CD4-positive, alpha-beta T cell treated with Interleukin-4 for 1 hour (primary cell): Measurements from ENCODE around the gene CCL24.
A peak's percentile ranks its signal among the peaks of the same experiment; 100 is the strongest.
"Not testable (repeated sequence)": the region's sequence is repeated elsewhere in the genome, so short reads cannot be mapped to it uniquely, and the experiment has no call there.

Experiments used
- DNase-seq, 2 donors: peaks; one replicate each; pipeline ENCODE4 v3.0.0-alpha.2; 2020 to 2022

CCL24 gene

DNA sequence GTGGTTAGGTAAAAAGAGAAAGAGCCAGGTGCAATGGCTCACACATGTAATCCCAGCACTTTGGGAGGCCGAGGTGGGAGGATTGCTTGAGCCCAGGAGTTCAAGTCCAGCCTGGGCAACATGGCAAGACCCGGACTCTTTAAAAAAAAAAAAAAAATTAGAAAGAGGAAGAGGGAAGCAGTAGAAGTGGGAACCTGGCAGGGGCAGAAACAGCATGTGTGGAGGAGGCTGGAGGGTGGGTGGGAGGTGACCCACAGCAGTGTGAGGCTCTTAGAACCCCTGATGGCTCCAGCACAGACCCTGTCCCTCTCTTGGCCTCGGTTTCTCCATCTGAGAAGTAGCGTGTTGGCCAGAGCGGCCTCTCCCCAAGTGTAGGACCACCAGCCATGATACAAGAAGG, 4.9 kb upstream of the CCL24 start:
- DNase-seq, result no peak

DNA sequence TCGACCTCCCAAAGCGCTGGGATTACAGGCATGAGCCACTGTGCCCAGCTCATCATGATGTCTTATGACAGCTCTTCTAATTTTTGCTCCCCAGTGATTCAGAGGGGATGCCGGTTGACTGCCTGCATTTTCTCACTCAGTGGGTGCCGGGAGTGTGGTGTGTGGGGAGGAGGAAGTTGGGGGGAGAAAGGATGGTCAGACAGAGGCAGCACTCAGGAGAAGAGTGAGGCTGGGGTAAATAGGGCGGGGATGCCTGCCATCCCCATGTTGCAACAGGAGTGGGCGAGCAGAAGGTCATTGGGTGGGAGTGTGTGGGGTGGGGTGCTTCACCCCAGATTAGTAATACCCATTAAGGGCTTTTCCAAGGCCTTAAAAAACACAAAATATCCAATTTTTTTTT, 3.5 kb upstream of the CCL24 start:
- no peak for DNase-seq

DNA sequence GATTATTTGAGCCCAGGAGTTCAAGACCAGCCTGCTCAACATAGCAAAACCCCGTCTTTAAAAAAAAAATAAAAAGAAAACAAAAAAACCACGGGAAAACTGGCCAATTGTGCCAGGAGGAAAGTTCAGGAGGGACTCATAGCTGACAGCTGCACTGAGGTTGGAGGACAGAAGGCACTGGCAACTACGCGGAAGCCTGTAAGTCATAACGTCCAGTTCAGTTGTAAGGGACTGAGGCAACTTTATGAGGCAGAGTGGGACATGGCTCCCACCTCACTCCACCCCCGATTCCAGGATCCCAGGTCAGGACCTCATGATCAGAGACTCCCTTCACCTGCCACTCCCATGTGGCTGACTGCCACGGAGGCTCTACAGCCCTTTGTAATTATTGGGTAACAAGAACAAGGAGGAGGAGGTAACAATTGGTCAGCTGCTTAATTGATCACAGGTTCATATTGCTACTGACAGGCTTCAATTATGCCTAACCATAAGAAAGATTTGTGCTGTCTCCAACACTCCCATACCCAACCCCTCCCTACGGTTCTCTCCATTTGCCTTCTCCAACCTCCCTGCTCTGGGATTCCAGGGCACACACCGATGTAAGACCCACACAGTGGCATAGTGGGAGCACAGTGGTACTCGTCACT, 1.9 kb upstream of the CCL24 start:
- DNase-seq, result no peak

DNA sequence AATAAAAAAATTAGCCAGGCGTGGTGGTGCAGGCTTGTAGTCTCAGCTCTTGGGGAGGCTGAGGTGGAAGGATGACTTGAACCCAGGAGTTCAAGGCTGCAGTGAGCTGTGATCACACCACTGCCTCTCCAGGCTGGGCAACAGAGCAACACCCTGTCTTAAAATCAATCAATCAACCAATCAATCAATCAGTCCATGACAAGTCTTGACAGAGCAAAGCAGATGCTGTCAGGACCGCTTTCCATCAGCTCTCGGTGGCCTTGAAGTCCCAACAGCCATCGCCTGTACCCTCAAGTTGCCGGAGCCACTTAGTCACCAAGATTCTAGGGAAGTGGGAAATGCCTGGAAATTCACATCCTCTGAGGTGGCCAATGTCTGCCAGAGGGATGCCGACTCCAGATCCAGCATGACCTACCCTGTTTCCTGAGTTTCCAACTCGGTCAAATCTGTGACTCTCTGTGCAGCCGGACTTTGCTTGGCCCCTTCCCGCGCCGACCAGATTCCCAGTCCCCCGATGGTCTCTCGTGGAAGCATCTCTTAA, 871 bp upstream of the CCL24 start:
- DNase-seq, result no peak

DNA sequence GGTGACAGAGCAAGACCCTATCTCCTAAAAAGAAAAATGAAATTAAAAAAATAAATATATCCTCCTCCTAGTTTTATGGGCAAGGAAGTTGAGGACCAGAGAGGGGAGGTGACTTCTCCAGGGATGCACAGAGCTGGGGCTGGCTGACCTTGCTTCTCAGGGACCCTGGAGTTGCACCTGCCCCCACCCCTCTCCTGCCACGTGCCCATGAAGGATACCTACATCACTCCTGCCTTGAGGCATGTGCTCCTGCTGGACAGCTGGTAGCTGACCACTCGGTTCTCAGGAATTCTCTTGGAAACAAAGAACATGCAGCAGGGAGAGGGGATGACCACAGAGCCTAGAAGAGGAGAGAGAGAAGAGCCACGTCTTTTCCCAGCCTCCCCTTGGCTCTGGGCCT, 522 bp downstream of the CCL24 start:
- no peak for DNase-seq

DNA sequence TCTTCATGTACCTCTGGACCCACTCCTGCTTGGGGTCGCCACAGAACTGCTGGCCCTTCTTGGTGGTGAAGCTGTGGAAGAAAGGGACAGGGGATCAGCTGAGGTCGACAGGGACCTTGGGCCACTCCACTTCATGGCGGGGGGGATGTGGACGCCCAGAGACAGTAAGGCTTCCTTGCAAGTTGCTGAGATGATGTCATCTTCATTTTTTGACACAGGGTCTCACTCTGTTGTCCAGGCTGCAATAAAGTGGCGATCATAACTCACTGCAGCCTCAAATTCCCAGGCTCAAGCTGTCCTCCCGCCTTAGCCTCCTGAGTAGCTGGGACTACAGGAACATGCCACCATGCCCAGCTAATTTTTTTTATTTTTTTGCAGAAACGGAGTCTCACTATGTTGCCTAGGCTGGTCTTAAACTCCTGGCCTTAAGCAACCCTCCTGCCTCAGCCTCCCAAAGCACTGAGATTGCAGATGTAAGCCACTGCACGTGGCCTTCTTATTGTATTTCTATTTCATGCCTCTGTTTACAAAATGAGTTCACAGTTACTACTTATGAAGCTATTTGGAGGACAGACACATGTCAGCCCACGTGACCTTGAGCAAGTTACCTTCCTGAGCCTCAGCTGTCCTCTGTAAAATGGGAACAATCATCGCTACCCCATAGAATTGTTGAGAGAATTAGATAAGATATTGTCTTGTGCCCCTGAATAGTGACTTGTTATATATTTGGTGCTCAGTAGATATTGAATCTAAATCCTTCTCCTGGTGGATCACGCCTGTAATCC, 1.5 kb downstream of the CCL24 start:
- DNase-seq, result no peak

DNA sequence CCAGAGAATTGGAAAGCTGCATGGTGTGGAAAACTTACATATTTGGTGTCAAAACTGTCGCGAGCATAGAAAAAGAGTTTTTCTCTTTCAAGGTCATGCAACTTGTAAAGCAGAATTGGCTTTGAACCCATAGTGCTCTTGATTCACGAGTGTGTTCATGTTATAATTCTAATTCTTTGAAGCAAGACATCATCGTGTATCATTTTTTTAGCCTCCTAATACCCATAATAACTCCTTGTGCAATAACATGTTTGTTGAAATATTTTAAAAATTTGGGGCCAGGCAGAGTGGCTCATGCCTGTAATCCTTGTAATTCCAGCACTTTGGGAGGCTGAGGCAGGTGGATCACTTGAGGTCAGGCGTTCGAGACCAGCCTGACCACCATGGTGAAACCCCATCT, 4.2 kb downstream of the CCL24 start:
- no peak for DNase-seq

DNA sequence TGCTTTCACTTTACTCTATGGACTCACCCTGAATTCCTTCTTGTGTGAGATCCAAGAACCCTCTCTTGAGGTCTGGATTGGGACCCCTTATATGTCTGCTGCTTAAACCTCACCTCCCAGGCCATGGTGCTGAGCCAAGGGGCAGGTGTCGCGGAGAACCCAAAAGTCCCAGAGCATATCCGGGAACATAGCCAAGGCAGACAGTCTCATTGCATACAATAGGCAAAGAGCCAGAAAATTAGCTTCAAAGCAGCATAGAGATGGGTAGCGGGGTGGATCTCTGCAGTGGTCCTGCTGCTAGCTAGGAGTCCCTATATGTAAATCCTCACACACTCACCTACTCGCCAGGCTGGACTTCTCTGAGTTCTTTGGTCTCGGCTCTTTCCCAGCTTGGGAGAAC, 5.5 kb downstream of the CCL24 start:
- no peak for DNase-seq

DNA sequence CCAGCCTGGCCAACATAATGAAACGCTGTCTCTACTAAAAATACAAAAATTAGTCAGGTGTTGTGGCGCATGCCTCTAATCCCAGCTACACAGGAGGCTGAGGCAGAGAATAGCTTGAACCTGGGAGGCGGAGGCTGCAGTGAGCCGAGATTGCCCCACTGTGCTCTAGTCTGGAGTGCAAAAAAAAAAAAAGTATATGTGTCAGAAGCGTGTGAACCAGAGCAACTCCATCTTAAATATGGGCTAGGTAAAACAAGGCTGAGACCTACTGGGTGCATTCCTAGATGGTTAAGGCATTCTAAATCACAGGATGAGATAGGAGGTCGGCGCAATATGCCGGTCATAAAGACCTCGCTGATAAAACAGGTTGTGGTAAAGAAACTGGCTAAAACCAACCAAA, 6.2 kb downstream of the CCL24 start:
- DNase-seq, result no peak

DNA sequence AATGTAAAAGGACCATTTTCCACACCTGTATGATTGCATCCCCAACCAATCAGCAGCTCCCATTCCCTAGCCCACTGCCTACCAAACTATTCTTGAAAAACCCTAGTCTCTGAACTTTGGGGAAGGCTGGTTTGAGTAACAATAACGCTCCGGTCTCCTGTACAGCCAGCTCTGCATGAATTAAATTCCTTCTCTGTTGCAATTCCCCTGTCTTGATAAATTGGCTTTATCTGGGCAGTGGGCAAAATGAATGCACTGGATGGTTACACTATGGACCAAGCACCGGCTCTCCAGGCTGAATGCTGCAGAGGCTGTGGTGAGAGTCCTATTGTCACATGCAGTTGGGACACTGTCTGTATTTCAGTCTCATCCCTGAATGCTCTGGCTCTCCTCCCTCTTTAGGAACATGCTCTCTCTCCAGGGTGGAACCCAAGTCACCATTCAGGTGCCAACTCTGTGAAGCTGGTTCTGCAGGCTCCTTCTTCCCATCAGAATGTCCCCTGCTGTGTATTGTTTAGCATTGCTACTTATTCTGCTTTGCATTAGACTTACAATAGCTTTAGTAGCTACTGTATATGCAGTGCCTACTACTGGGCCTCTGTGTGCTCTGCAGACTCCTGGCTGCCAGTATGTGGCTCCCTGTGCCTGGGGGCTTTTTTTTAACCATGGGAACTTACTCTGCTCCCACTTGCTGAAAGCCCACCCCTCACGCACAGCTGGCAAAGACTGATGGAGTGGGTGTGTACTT, 6.9 kb downstream of the CCL24 start:
- DNase-seq, result no peak

DNA sequence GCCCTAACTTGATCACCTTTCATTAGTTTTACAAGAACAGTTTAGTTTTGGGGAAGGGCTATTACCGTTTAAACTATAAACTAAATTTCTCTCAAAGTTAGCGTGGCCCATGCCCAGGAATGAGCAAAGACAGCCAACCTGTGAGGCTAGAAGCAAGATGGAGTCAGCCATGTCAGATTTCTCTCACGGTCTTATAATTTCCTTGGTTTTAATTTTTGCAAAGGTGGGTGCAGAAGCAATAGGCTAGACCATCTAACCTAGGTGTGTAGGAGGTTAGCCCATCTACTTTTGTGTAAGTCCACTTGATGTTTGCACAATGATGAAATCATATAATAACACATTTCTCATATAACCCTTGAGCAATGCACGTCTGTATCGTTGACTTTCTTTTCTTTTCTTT, 8.9 kb downstream of the CCL24 start:
- DNase-seq, result no peak

DNA sequence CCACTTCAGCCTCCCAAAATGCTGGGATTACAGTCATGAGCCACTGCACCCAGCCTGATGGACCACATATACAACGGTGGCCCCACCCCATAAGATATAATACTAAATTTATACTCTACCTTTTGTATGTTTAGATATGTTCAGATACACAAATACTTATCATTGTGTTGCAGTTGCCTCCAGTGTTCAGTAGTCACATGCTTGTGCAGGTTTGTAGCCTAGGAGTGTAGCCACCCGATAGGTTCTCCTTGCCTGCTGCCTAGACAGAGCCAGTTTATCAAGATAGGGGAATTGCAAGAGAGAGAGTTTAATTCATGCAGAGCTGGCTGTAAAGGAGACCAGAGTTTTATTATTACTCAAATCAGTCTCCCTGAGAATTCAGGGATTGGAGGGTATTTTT, 9.6 kb downstream of the CCL24 start:
- DNase-seq, result no peak

DNA sequence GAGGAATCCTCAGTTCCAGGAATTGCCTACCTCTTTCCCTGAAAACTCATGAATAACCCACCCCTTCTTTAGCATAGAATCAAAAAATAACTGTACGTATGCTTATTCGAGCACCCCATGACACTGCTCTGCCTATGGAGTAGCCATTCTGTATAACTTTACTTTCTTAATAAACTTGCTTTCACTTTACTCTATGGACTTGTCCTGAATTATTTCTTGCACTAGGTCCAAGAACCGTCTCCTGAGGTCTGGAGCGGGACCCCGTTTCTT, 11.1 kb downstream of the CCL24 start:
- DNase-seq, result no peak

DNA sequence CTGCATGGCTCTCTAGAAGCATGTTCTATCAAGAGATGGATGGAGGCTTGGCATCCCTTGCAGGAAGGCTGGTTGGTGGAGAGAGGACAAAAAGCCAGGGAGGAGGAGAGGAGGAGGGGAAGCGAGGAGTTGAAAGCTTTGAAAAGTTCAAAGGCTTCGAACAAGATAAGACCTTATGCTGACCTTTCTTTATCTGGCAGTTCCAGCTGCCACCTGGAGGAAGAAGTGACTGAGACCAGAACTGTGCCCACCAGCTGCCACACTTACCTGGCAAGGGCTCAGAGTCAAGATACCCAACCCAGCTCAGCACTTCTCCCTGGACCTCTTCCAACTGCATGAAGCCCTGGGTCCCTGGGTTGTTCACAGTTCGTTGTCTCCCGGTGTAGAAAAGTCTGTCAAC, 14.8 kb downstream of the CCL24 start:
- DNase-seq, result no peak

DNA sequence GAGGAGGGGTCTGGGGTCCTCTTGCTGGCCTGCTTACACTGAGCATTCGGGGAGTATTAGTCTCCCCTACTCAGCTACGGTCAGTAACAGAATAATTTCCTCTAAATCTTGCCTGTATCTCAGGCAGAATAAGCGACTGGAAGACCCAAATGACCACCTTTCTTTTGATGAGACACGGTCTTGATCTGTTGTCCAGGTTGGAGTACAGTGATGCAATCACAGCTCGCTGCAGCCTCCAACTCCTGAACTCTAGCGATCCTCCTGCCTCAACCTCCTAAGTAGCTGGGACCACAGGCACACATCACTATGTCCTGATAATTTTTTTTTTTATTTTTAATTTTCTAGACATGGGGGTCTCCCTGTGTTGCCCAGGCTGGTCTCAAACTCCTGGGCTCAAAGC, 17.2 kb downstream of the CCL24 start:
- no peak for DNase-seq

DNA sequence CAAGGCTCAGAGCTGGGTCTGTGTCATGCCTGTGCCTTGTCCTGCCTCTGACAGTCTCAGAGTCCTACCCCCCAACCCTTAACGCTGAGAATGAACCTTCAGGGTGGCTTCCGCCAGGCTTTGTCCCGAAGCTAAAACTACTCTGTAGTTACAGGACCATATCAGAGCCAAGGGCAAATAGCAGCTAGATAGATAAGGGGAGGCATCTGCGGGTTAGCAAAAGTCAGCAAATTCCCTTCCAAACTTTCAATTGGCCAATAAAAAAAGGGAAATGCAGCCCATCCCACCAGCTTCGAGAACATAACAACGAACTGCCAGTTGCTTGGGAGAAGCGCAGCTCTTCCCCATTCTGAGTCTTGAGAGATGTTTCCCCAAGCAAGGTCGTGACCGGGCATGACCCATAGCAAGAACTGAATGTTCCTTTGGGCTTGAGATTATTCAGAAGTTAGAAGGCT, 17.7 kb downstream of the CCL24 start:
- DNase-seq, result peak; percentile 2 to 42

DNA sequence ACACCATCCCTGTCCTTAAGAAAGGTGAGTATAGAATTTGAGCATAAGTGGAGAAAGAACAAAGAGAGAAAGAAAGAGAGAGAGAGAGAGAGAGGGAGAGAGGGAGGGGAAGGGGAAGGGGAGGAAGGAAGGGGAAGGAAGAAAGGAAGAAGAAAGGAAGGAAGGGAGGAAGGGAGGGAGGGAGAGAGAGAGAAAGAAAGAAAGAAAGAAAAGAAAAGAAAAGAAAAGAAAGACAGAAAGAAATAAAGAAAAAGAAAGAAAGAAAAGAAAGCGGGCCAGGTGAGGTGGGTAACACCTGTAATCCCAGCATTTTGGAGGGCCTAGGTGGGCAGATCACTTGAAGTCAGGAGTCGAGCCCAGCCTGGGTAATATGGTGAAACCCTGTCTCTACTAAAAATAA, 19.9 kb downstream of the CCL24 start:
- no peak for DNase-seq

DNA sequence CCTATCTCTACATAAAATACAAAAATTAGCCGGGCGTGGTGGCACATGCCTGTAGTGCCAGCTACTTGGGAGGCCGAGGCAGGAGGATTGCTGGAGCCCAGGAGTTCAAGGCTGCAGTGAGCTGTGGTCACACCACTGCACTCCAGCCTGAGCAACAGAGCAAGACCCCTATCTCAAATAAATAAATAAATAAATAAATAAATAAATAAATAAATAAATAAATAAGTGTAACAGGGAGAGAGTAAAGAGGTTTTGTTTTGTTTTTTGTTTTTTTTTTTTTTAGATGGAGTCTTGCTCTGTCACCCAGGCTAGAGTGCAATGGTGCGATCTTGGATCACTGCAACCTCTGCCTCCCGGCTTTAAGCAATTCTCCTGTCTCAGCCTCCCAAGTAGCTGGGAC, 21.0 kb downstream of the CCL24 start:
- DNase-seq, result not testable (repeated sequence)

DNA sequence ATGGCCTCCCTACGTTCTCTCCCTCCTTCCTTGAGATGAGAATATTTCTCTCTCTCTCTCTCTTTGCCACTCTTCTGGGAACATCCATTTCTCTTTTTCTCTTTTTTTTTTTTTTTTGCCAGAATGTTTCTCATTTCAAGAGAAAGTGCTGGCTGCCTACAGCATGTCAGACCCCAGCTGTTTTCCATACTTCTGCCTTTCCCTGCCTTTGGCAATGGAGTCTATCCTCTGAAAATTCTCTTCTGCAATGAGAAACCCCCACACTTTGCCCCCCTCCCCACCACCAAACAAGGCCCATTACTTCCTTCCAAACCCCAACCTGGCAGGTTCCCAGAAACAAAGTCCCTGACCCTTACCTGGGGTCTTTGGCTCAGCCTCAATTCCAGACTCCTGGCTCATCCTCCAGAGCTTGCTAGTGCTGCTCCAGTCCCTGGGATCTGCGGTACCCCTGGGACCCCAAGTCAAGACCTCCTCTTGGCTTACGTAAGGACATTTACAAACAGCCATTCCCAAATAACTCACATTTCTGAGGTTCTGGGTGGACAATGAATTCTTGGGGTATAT, 24.2 kb downstream of the CCL24 start:
- DNase-seq, result no peak

DNA sequence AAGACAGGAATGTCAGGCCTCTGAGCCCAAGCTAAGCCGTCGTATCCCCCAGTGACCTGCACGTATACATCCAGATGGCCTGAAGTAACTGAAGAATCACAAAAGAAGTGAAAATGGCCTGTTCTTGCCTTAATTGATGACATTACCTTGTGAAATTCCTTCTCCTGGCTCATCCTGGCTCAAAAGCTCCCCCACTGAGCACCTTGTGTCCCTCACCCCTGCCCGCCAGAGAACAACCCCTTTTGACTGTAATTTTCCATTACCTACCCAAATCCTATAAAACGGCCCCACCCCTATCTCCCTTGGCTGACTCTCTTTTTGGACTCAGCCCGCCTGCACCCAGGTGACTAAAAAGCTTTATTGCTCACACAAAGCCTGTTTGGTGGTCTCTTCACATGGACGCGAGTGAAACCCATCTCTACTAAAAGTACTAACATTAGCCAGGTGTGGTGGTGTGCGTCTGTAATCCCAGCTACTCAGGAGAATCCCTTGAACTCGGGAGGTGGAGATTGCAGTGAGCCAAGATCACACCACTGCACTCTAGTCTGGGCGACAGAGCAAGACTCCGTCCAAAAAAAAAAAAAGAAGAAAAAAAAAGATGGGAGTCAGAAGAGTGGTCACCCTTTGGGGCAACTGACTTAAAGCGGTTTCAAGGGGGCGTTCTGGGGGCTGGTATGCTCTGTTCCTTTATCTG, 25.3 kb downstream of the CCL24 start:
- DNase-seq, result not testable (repeated sequence)

DNA sequence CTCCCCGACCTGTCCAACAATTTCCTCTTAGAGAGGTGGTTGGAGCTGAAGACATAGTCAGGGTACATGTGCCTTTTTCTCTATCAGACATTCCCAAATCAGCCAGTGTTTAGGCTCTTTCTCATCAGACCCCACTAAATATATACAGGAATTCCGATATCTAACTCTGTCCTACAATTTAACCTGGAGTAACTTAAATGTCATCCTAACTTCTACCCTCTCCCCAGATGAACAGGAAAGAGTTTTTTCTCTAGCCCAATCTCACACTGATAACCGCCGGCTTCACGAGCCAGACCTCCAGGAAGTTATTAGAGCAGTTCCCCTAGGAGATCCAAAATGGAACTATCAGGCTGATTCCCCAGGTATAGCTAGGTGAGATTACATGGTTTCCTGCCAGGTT, 30.5 kb downstream of the CCL24 start:
- not testable (repeated sequence) for DNase-seq

DNA sequence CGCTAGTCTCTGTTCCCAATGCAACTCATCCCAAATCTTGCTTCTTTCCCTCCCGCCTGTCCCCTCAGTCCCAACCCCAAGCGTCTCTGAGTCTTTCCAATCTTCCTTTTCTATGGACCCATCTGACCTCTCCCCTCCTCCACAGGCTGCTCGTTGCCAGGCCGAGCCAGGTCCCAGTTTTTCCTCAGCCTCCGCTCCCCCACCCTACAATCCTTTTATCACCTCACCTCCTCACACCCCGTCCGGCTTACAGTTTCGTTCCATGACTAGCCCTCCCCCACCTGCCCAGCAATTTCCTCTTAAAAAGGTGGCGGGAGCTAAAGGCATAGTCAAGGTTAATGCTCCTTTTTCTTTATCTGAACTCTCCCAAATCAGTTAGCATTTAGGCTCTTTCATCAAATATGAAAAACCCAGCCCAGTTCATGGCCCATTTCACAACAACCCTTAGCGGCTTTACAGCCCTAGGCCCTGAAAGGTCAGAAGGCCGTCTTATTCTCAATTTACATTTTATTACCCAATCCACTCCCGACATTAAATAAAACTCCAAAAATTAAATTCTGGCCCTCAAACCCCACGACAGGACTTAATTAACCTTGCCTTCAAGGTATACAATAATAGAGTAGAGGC, 32.8 kb downstream of the CCL24 start:
- DNase-seq, result not testable (repeated sequence)

DNA sequence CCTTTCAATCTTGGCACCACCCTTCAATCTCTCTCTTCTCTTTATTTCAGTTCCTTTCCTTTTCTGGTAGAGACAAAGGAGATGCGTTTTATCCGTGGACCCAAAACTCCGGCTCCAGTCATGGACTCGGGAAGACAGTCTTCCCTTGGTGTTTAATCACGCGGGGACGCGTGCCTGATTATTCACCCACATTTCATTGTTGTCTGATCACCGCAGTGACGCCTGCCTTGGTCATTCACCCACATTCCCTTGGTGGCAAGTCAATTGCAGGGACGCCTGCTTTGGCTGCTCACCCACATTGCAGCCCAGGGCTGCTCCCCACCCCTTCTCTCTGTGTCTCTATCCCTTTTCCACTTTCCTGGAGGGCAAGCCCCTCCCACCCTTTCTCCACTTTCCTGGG, 34.1 kb downstream of the CCL24 start:
- DNase-seq, result not testable (repeated sequence)
